HG02938 (cell line): ENCODE measurements around the gene KRTAP4-6.
"Not testable (repeated sequence)": the region's sequence is repeated elsewhere in the genome, so short reads cannot be mapped to it uniquely, and the experiment has no call there.

ENCODE experiments used
- ATAC-seq: cut with Tn5 transposase; IDR thresholded peaks from one replicate; pipeline ENCODE4 v1.9.1; 2021; ENCODE audit warnings: mild to moderate bottlenecking, moderate library complexity; ENCODE audit not compliant: unreplicated experiment

Gene KRTAP4-6

GRCh38 chr17:41107941-41108450, 32.3 kb downstream of the KRTAP4-6 start:
- no peak for ATAC-seq

GRCh38 chr17:41105347-41105746, 35.0 kb downstream of the KRTAP4-6 start, which contains the start of gene KRTAP4-9:
KRTAP4-9 (plus strand) TSS chr17:41105389; CDS start chr17:41105389, 0 bp downstream.
- ATAC-seq = not testable (repeated sequence)

GRCh38 chr17:41104386-41105038, 35.8 kb downstream of the KRTAP4-6 start:
- ATAC-seq = not testable (repeated sequence)

GRCh38 chr17:41103896-41104295, 36.4 kb downstream of the KRTAP4-6 start:
- ATAC-seq = no peak

DNA sequence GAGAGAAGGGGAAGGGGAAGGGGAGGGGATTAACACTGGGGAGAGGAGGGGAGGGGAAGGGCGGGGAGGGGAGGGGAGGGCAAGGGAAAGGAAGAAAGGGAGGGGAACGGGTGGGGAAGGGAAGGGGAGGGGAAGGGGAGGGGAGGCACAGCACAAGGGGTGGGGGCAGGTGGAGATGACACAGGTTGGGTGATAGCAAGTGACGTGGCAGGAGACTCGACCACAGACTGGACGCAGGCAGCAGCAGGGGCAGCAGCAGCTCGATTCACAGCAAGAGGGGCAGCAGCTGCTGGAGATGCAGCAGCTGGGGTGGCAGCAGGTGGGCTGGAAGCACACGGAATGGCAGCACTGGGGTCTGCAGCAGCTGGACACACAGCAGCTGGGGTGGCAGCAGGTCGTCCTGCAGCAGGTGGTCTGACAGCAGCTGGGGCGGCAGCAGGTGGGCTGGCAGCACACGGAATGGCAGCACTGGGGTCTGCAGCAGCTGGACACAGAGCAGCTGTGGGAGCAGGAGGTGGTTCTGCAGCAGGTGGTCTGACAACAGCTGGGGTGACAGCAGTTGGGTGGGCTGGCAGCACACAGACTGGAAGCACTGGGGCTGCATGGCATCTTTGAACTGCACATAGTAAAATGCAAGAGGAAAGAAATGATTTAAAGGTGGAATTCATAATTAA, 38.6 kb downstream of the KRTAP4-6 start, which contains the start of gene KRTAP4-16:
TSS of gene KRTAP4-16 (minus strand) at position 624 of the 674 bp plus-strand sequence. CDS start at position 624, 0 bp downstream.
- ATAC-seq = no peak

- not testable (repeated sequence) for ATAC-seq
Measured at GRCh38 chr17:41099682-41100480, 40.5 kb downstream of the KRTAP4-6 start.

- no peak for ATAC-seq
Measured at GRCh38 chr17:41098481-41098880, 41.9 kb downstream of the KRTAP4-6 start.

- ATAC-seq = no peak
Measured at GRCh38 chr17:41098042-41098441, 42.3 kb downstream of the KRTAP4-6 start, which contains the start of gene KRTAP4-8. KRTAP4-8 (minus strand) TSS chr17:41098142; CDS start chr17:41098084, 58 bp downstream.

DNA sequence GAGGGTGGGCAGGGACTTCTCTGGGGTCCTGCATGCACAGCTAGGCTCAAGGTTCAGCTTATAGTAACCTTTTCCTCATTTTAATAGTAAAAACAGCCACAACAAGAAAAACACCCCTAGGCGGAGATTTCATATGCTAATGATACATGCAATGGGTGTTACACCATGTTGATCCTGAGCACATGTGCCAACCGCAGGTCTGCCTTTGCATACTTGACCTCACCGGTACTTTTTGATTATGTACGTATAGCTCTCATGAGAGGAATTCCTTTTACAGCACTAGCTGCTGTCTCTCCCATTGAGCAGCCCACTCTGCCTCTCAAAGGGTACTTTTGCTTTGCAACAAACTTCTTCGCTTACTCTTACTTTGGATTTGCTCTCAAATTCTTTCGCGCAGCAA, 44.3 kb downstream of the KRTAP4-6 start:
- ATAC-seq = no peak
